HepG2 (cell line): Measurements from ENCODE around the gene NFKBIA. TPM values are rescaled to one million over a fixed set of nuclear protein-coding genes. Genes with fewer than 3 reads are reported as not detected.
A peak's percentile ranks its signal among the peaks of the same experiment; 100 is the strongest.

Source experiments
- ATF6 ChIP-seq: sonication (generic); formaldehyde crosslinking; conservative IDR thresholded peaks from 2 replicates; pipeline ENCODE4 v1.4.0; 2020; ENCODE audit warnings: missing genetic modification reagents
- CENPT ChIP-seq: sonication (generic); formaldehyde crosslinking; IDR thresholded peaks from 2 replicates; pipeline ENCODE4 v1.8.0; 2022; ENCODE audit warnings: low read depth, mild to moderate bottlenecking, moderate library complexity, missing genetic modification reagents
- CSRNP2 ChIP-seq: sonication (generic); formaldehyde crosslinking; conservative IDR thresholded peaks from 2 replicates; pipeline ENCODE4 v1.8.0; 2022; ENCODE audit warnings: low read depth, missing genetic modification reagents
- FOXA1 ChIP-seq, 2 experiments: fragments of 450-650 bp in 1 of 2; sonication (generic) in 1 of 2; formaldehyde crosslinking in 1 of 2; IDR thresholded peaks; 2 replicates each; pipeline versions ENCODE4 v1.4.0 to v1.6.1; 2016 to 2020; ENCODE audit warnings: missing genetic modification reagents in 1 of 2
- FOXK1 ChIP-seq: sonication (generic); formaldehyde crosslinking; IDR thresholded peaks from 2 replicates; pipeline ENCODE4 v1.4.0; 2020; ENCODE audit warnings: low read depth, missing genetic modification reagents, borderline replicate concordance
- GLI4 ChIP-seq: sonication (generic); formaldehyde crosslinking; IDR thresholded peaks from 2 replicates; pipeline ENCODE4 v1.5.1; 2020; ENCODE audit warnings: missing genetic modification reagents, mild to moderate bottlenecking, moderate library complexity, borderline replicate concordance
- HNF4G ChIP-seq, 2 experiments: sonication (generic) in 1 of 2; formaldehyde crosslinking in 1 of 2; IDR thresholded peaks; 2 replicates each; pipeline versions ENCODE4 v1.4.0 to v1.6.1; 2011 to 2020; ENCODE audit warnings: borderline replicate concordance in 2 of 2, low read depth in 2 of 2, mild to moderate bottlenecking in 2 of 2, low read length in 1 of 2, missing genetic modification reagents in 1 of 2, moderate library complexity in 1 of 2
- KMT2B ChIP-seq: IDR thresholded peaks from 2 replicates; pipeline ENCODE4 v1.6.1; 2016; ENCODE audit warnings: missing genetic modification reagents, missing compliant biosample characterization
- RFX3 ChIP-seq: IDR thresholded peaks from 2 replicates; pipeline ENCODE4 v1.6.1; 2016; ENCODE audit warnings: missing biosample characterization, missing genetic modification reagents
- RFXANK ChIP-seq: IDR thresholded peaks from 2 replicates; pipeline ENCODE4 v1.6.1; 2016
- SAFB2 ChIP-seq: sonication (generic); formaldehyde crosslinking; IDR thresholded peaks from 2 replicates; pipeline ENCODE4 v1.5.1; 2020; ENCODE audit warnings: missing genetic modification reagents, low read depth, mild to moderate bottlenecking, borderline replicate concordance
- SOX13 ChIP-seq, 3 experiments: fragments of 450-650 bp in 1 of 3; sonication (generic) in 1 of 3; formaldehyde crosslinking in 1 of 3; IDR thresholded peaks in 2 of 3; conservative IDR thresholded peaks in 1 of 3; 2 replicates each; pipeline versions ENCODE4 v1.5.0 to v1.6.1; 2016 to 2020; ENCODE audit warnings: antibody characterized with exemption in 1 of 3, mild to moderate bottlenecking in 1 of 3, missing compliant biosample characterization in 1 of 3, missing genetic modification reagents in 1 of 3, moderate library complexity in 1 of 3
- SP2 ChIP-seq: sonication (generic); formaldehyde crosslinking; IDR thresholded peaks from 2 replicates; pipeline ENCODE4 v1.5.1; 2020; ENCODE audit warnings: mild to moderate bottlenecking, missing genetic modification reagents
- TEAD3 ChIP-seq: optimal IDR thresholded peaks from 2 replicates; pipeline ENCODE3; 2016; ENCODE audit warnings: borderline replicate concordance
- TFAP4 ChIP-seq: sonication (generic); IDR thresholded peaks from 2 replicates; pipeline ENCODE4 v1.6.1; 2016; ENCODE audit warnings: low read depth, borderline replicate concordance
- THAP8 ChIP-seq: sonication (generic); formaldehyde crosslinking; IDR thresholded peaks from 2 replicates; pipeline ENCODE4 v1.5.1; 2020; ENCODE audit warnings: missing genetic modification reagents, mild to moderate bottlenecking, borderline replicate concordance
- ZMAT5 ChIP-seq: sonication (generic); formaldehyde crosslinking; IDR thresholded peaks from 2 replicates; pipeline ENCODE4 v1.5.0; 2020; ENCODE audit warnings: mild to moderate bottlenecking, low read depth, missing genetic modification reagents, borderline replicate concordance
- ZNF580 ChIP-seq: IDR thresholded peaks from 2 replicates; pipeline ENCODE4 v1.6.1; 2016; ENCODE audit warnings: low read depth, borderline replicate concordance
- ZNF761 ChIP-seq: sonication (generic); formaldehyde crosslinking; conservative IDR thresholded peaks from 2 replicates; pipeline ENCODE4 v1.4.0; 2020; ENCODE audit warnings: mild to moderate bottlenecking, missing genetic modification reagents
- ZNF883 ChIP-seq: sonication (generic); formaldehyde crosslinking; IDR thresholded peaks from 2 replicates; pipeline ENCODE4 v1.5.1; 2020; ENCODE audit warnings: mild to moderate bottlenecking, missing genetic modification reagents; ENCODE audit errors: not compliant biosample characterization
- ZZZ3 ChIP-seq: sonication (generic); formaldehyde crosslinking; IDR thresholded peaks from 2 replicates; pipeline ENCODE4 v1.4.0; 2020; ENCODE audit warnings: missing genetic modification reagents, mild to moderate bottlenecking, borderline replicate concordance
- polyA plus RNA-seq, 8 experiments: library from polyadenylated mRNA; depleted of rRNA in 3 of 8; stranded (reverse) in 7 of 8; unstranded in 1 of 8; fragments of >200 nt; fragmentation: Illumina TruSeq in 4 of 8; extraction: Trizol in 4 of 8; gene quantifications; 2 replicates each; pipeline versions ENCODE4 v1.2.1 to v1.2.3, GENCODE V29; 2011 to 2016; ENCODE audit warnings: low read depth in 4 of 8, missing spikeins in 1 of 8, mixed read lengths in 1 of 8; ENCODE audit not compliant: insufficient read depth in 1 of 8
- total RNA-seq, 5 experiments: library from RNA; depleted of rRNA; stranded (reverse); fragments of >200 nt; fragmentation: Illumina TruSeq; extraction: Trizol; gene quantifications; 2 replicates each; pipeline ENCODE4 v1.2.3, GENCODE V29; 2016; ENCODE audit warnings: low read depth in 1 of 5

Gene NFKBIA
- total and polyA plus RNA-seq, 2 of the 13 experiments (the other 11 are each of a cell fraction or from before 2014, with no cell fraction given) = 197 to 319 TPM

GRCh38 chr14:35400648-35401421, 3.7 kb downstream of the NFKBIA start (continued):
- TF ChIP-seq THAP8 (no peak), ZNF883 (CRISPR knock-in tag) (peak; percentile 37), ZZZ3 (CRISPR knock-in tag) (no peak; the same call in 1 of the 2 replicates), ZMAT5 (CRISPR knock-in tag) (no peak), CSRNP2 (CRISPR knock-in tag) (no peak), RFX3 (CRISPR knock-in tag) (no peak), ZNF580 (CRISPR knock-in tag) (0 out of 2 replicates have a peak, but pooled peaks have one; percentile 40), SP2 (CRISPR knock-in tag) (no peak), CENPT (CRISPR knock-in tag) (no peak), ZNF761 (CRISPR knock-in tag) (0 out of 2 replicates have a peak, but pooled peaks have one; percentile 51), SAFB2 (CRISPR knock-in tag) (no peak), RFXANK (0 out of 2 replicates have a peak, but pooled peaks have one; percentile 32), ATF6 (CRISPR knock-in tag) (no peak), TEAD3 (CRISPR knock-in tag) (peak; percentile 95), GLI4 (CRISPR knock-in tag) (0 out of 2 replicates have a peak, but pooled peaks have one; percentile 71), TFAP4 (peak; percentile 7; the same call in 1 of the 2 replicates), KMT2B (CRISPR knock-in tag) (no peak), FOXK1 (CRISPR knock-in tag) (peak; percentile 97), HNF4G (IDR thresholded peaks at IDR 0.05; ENCODE audit: borderline replicate concordance, low read depth, low read length) (no peak), HNF4G (CRISPR knock-in tag; IDR thresholded peaks at IDR 0.05; ENCODE audit: borderline replicate concordance, low read depth) (0 out of 2 replicates have a peak, but pooled peaks have one; percentile 26), SOX13 (IDR thresholded peaks at IDR 0.05) (no peak), SOX13 (CRISPR knock-in tag; conservative IDR thresholded peaks at IDR 0.05 in 1 of 2, IDR thresholded peaks at IDR 0.05 in 1 of 2) (peak; percentile 82 to 85; a peak in 3 of 4 replicates), FOXA1 (IDR thresholded peaks at IDR 0.05) (no peak), FOXA1 (CRISPR knock-in tag; IDR thresholded peaks at IDR 0.05) (peak; percentile 44; the same call in 1 of the 2 replicates)
